H1 (cell line): ENCODE results near the gene NDUFS7. TPM values are rescaled to one million over a fixed set of nuclear protein-coding genes. Genes with fewer than 3 reads are reported as not detected.

Source experiments
- CTCF ChIA-PET: fragments of 300-600 bp; sonication (Branson Sonifier 250); formaldehyde crosslinking; loops from one replicate; lab custom pipeline; 2021; ENCODE audit not compliant: partially characterized antibody; lab: Charles Lee
- POLR2A ChIA-PET: fragments of 300-600 bp; sonication (Branson Sonifier 250); formaldehyde crosslinking; loops from one replicate; lab custom pipeline; 2021; ENCODE audit warnings: inconsistent platforms; ENCODE audit not compliant: partially characterized antibody; lab: Charles Lee
- DNase-seq, 2 experiments: peaks; one replicate each; pipeline versions ENCODE4 v3.0.0 to v3.0.0-alpha.2; 2010 to 2022; ENCODE audit warnings: low spot score in 2 of 2, low read depth in 1 of 2, mixed read lengths in 1 of 2
- FAIRE-seq: peaks from 2 replicates; lab custom pipeline; 2011; peaks lifted over from hg19 to GRCh38; lab: Jason Lieb, UNC
- H2AFZ ChIP-seq: 2 replicates; pipeline ENCODE4 v1.8.1; 2012; ENCODE audit warnings: low read length, inconsistent platforms
- H2AK5ac ChIP-seq: 2 replicates; pipeline ENCODE4 v1.6.1; 2013; ENCODE audit warnings: low read depth, low read length
- H2BK120ac ChIP-seq: replicated peaks from 2 replicates; pipeline ENCODE3; 2013; ENCODE audit warnings: low read depth, low read length, inconsistent platforms
- H2BK12ac ChIP-seq: 2 replicates; pipeline ENCODE4 v1.6.1; 2013; ENCODE audit warnings: low read depth, low read length
- H2BK15ac ChIP-seq: 2 replicates; pipeline ENCODE4 v1.6.1; 2013; ENCODE audit warnings: low read length
- H2BK20ac ChIP-seq: 2 replicates; pipeline ENCODE4 v1.6.1; 2013; ENCODE audit warnings: low read length
- H2BK5ac ChIP-seq: 2 replicates; pipeline ENCODE4 v1.6.1; 2013; ENCODE audit warnings: low read depth, low read length
- H3K14ac ChIP-seq: 2 replicates; pipeline ENCODE4 v1.6.1; 2013; ENCODE audit warnings: inconsistent platforms; ENCODE audit not compliant: insufficient read length
- H3K18ac ChIP-seq: 2 replicates; pipeline ENCODE4 v1.6.1; 2013; ENCODE audit warnings: low read length; ENCODE audit errors: extremely low read depth
- H3K23ac ChIP-seq: 2 replicates; pipeline ENCODE4 v1.6.1; 2013; ENCODE audit warnings: inconsistent platforms; ENCODE audit not compliant: insufficient read length
- H3K23me2 ChIP-seq: 2 replicates; pipeline ENCODE4 v1.6.1; 2013; ENCODE audit warnings: low read depth, low read length
- H3K27ac ChIP-seq: 2 replicates; pipeline ENCODE4 v1.6.1; 2011; ENCODE audit warnings: low read depth, low read length, inconsistent platforms
- H3K27me3 ChIP-seq, 4 experiments: replicated peaks in 1 of 4; 1 replicate in 1 of 4; 2 replicates in 3 of 4; pipeline versions ENCODE4 v1.6.1 to v1.8.1; 2011 to 2013; ENCODE audit warnings: low read length in 3 of 4, mild to moderate bottlenecking in 3 of 4, inconsistent platforms in 2 of 4, mixed read lengths in 2 of 4, moderate library complexity in 1 of 4; ENCODE audit not compliant: control insufficient read depth in 3 of 4, insufficient read depth in 3 of 4; ENCODE audit errors: extremely low read depth in 1 of 4
- H3K36me3 ChIP-seq, 4 experiments: 2 replicates each; pipeline versions ENCODE4 v1.6.1 to v1.8.1; 2011 to 2013; ENCODE audit warnings: mild to moderate bottlenecking in 4 of 4, low read length in 3 of 4, moderate library complexity in 2 of 4, control low read depth in 1 of 4, inconsistent platforms in 1 of 4; ENCODE audit not compliant: insufficient read depth in 4 of 4, control insufficient read depth in 2 of 4
- H3K4ac ChIP-seq: replicated peaks from 2 replicates; pipeline ENCODE3; 2013; ENCODE audit warnings: low read length, low read depth, mixed read lengths, inconsistent platforms; ENCODE audit not compliant: insufficient read length
- H3K4me1 ChIP-seq, 4 experiments: replicated peaks in 1 of 4; 1 replicate in 1 of 4; 2 replicates in 3 of 4; pipeline versions ENCODE4 v1.6.1 to v1.8.1; 2011 to 2013; ENCODE audit warnings: low read length in 3 of 4, inconsistent platforms in 2 of 4, mixed read lengths in 1 of 4; ENCODE audit not compliant: insufficient read depth in 4 of 4, control insufficient read depth in 3 of 4
- H3K4me2 ChIP-seq, 2 experiments: 2 replicates each; pipeline versions ENCODE4 v1.6.1 to v1.8.1; 2011 to 2013; ENCODE audit warnings: low read depth in 2 of 2, low read length in 2 of 2, control low read depth in 1 of 2, inconsistent platforms in 1 of 2, mild to moderate bottlenecking in 1 of 2; ENCODE audit not compliant: insufficient read depth in 1 of 2
- H3K4me3 ChIP-seq, 4 experiments: fragments of 200-600, 300-600 bp in 1 of 4; sonication (generic), shearing (Covaris generic), sonication (Bioruptor Twin) in 1 of 4; 2 replicates each; pipeline versions ENCODE4 v1.5.1 to v1.8.1; 2011 to 2016; ENCODE audit warnings: low read length in 4 of 4, low read depth in 3 of 4, control low read depth in 2 of 4, inconsistent platforms in 2 of 4, mild to moderate bottlenecking in 2 of 4, mixed read lengths in 1 of 4, moderate library complexity in 1 of 4; ENCODE audit not compliant: insufficient read depth in 2 of 4; ENCODE audit errors: extremely low read depth in 1 of 4
- H3K56ac ChIP-seq: replicated peaks from 2 replicates; pipeline ENCODE3; 2013; ENCODE audit warnings: low read depth, mild to moderate bottlenecking, mixed read lengths, low read length, inconsistent platforms; ENCODE audit not compliant: insufficient read length
- H3K79me1 ChIP-seq: 2 replicates; pipeline ENCODE4 v1.6.1; 2013; ENCODE audit warnings: low read depth, low read length, control low read depth
- H3K79me2 ChIP-seq, 2 experiments: 2 replicates each; pipeline versions ENCODE4 v1.6.1 to v1.8.1; 2012 to 2013; ENCODE audit warnings: low read length in 2 of 2, mild to moderate bottlenecking in 2 of 2, inconsistent platforms in 1 of 2; ENCODE audit not compliant: insufficient read depth in 2 of 2, control insufficient read depth in 1 of 2
- H3K9ac ChIP-seq, 4 experiments: replicated peaks in 1 of 4; 1 replicate in 1 of 4; 2 replicates in 3 of 4; pipeline versions ENCODE4 v1.6.1 to v1.8.1; 2011 to 2013; ENCODE audit warnings: low read depth in 3 of 4, low read length in 3 of 4, control low read depth in 2 of 4, mild to moderate bottlenecking in 2 of 4, moderate library complexity in 2 of 4, inconsistent platforms in 1 of 4; ENCODE audit errors: extremely low read depth in 1 of 4
- H3K9me3 ChIP-seq, 2 experiments: 2 replicates each; pipeline versions ENCODE4 v1.6.1 to v1.8.1; 2012 to 2013; ENCODE audit warnings: mild to moderate bottlenecking in 2 of 2, moderate library complexity in 2 of 2, control low read depth in 1 of 2, inconsistent platforms in 1 of 2, low read depth in 1 of 2, low read length in 1 of 2, mixed read lengths in 1 of 2; ENCODE audit not compliant: insufficient read depth in 2 of 2
- H4K20me1 ChIP-seq, 2 experiments: replicated peaks in 1 of 2; 2 replicates each; pipeline versions ENCODE3 to v1.8.1; 2011 to 2013; ENCODE audit warnings: inconsistent platforms in 2 of 2, low read length in 2 of 2, mild to moderate bottlenecking in 1 of 2; ENCODE audit not compliant: insufficient read depth in 2 of 2, control insufficient read depth in 1 of 2
- H4K5ac ChIP-seq: 2 replicates; pipeline ENCODE4 v1.6.1; 2013; ENCODE audit warnings: low read length, low read depth, mixed read lengths, inconsistent platforms; ENCODE audit not compliant: insufficient read length
- H4K8ac ChIP-seq: 2 replicates; pipeline ENCODE4 v1.8.0; 2013; ENCODE audit warnings: mild to moderate bottlenecking, moderate library complexity, low read length, inconsistent platforms; ENCODE audit not compliant: insufficient read depth; ENCODE audit errors: extremely low read depth
- H4K91ac ChIP-seq: replicated peaks from 2 replicates; pipeline ENCODE3; 2013; ENCODE audit warnings: low read length, mixed read lengths, inconsistent platforms; ENCODE audit not compliant: insufficient read length
- CBX8 ChIP-seq: fragments of 300-800, 300-1000 bp; sonication (generic); IDR thresholded peaks from 2 replicates; pipeline ENCODE4 v1.7.1; 2016; ENCODE audit warnings: low read depth, low read length, borderline replicate concordance
- WGBS, 2 experiments: shearing (Covaris generic) in 1 of 2; methylation state at CpG; one replicate each; pipeline versions ENCODE4 v1.1.6 to v1.1.7; 2013 to 2015; ENCODE audit warnings: low lambda C conversion rate in 2 of 2, mixed read lengths in 2 of 2, inconsistent platforms in 1 of 2, low coverage in 1 of 2, missing lambda C conversion rate in 1 of 2; ENCODE audit not compliant: insufficient replicate concordance in 2 of 2, insufficient coverage in 1 of 2, insufficient read length in 1 of 2; ENCODE audit errors: extremely low coverage in 1 of 2, missing lambda C conversion rate in 1 of 2; 5-methylcytosine and 5-hydroxymethylcytosine counted together
- polyA plus RNA-seq, 7 experiments: library from polyadenylated mRNA; depleted of rRNA in 3 of 7; stranded (reverse) in 5 of 7; unstranded in 2 of 7; fragments of >200 nt in 5 of 7; fragments of 200-250 nt in 2 of 7; gene quantifications; 1 replicate in 5 of 7; 2 replicates in 1 of 7; 4 replicates in 1 of 7; pipeline versions ENCODE4 v1.2.1 to v1.2.3, GENCODE V29; 2011 to 2013; ENCODE audit warnings: missing spikeins in 2 of 7, mixed read lengths in 2 of 7
- total RNA-seq: library from RNA; stranded (reverse); fragmentation: NEBNext Ultra II Directional; extraction: Animal tissue kit (Norgen Biotek cat#: 25700); gene quantifications from 2 replicates; pipeline ENCODE4 v1.2.1, GENCODE V29; 2021

The NDUFS7 gene
- total and polyA plus RNA-seq, 2 of the 8 experiments (the other 6 are each of a cell fraction or from before 2014, with no cell fraction given), result 78.1 to 309 TPM

GRCh38 chr19:1336079-1336684 is 47.5 kb upstream of the NDUFS7 start:
- WGBS, 2 experiments, result 96% methylated on average over 14 of the region's 22 CpGs; no CpG with 5 or more reads in 1 of the 2 experiments
- no peak overlapping the region for H3K27ac ChIP-seq
- H3K4ac ChIP-seq, result no peak overlapping the region
- no peak overlapping the region for H2BK12ac ChIP-seq
- no peaks in the 10 kb centered on the region for H3K23me2 ChIP-seq
- H3K4me1 ChIP-seq, result peaks cover 0 to 4% (median 0%) of the 10 kb centered on the region in 4 experiments; a peak in 1 of 7 replicates
- no peak overlapping the region for H3K9ac ChIP-seq
- H2BK120ac ChIP-seq, result no peak overlapping the region
- no peak overlapping the region for H2BK15ac ChIP-seq
- FAIRE-seq, result no peak
- H4K91ac ChIP-seq, result no peak overlapping the region
- no peak overlapping the region; the same call in 1 of the 2 replicates for H2BK5ac ChIP-seq
- DNase-seq, result no peak
- H3K79me2 ChIP-seq, result no peaks in the 10 kb centered on the region
- no peak overlapping the region; the same call in 1 of the 2 replicates for H4K8ac ChIP-seq
- H3K9me3 ChIP-seq, result no peaks in the 10 kb centered on the region
- no peak overlapping the region for H3K56ac ChIP-seq
- no peak overlapping the region for H2AK5ac ChIP-seq
- no peak for TF ChIP-seq CBX8
- no peak overlapping the region for H3K4me3 ChIP-seq
- ChIA-PET POLR2A (interaction anchor here (1.0 to 3.7 kb wide), 2 partner anchors 67 to 119 kb away, joined by 3 to 9 read pairs; partner anchors contain the start of gene CIRBP), CTCF (interaction anchor here (1.0 to 1.2 kb wide), 2 partner anchors 10 to 22 kb away, joined by 3 to 4 read pairs; no protein-coding TSS in a partner anchor)
- H2BK20ac ChIP-seq, result no peak overlapping the region
- H3K36me3 ChIP-seq, result no peaks in the 10 kb centered on the region
- no peak overlapping the region for H3K18ac ChIP-seq
- no peak overlapping the region for H3K23ac ChIP-seq
- no peak overlapping the region for H3K4me2 ChIP-seq
- no peaks in the 10 kb centered on the region for H3K79me1 ChIP-seq
- H4K5ac ChIP-seq, result no peak overlapping the region
- H4K20me1 ChIP-seq, result no peaks in the 10 kb centered on the region
- no peak overlapping the region for H3K14ac ChIP-seq
- H3K27me3 ChIP-seq, result no peaks in the 10 kb centered on the region
- no peak overlapping the region for H2AFZ ChIP-seq
